Brain pericyte (primary cell): Measurements from ENCODE around the gene WLS.

Experiments used
- DNase-seq: peaks from one replicate; pipeline ENCODE4 v3.0.0-alpha.2; 2012; ENCODE audit warnings: low read depth, low spot score

The WLS gene

GRCh38 chr1:68141071-68142021, 91.0 kb downstream of the WLS start:
- DNase-seq = no peak

GRCh38 chr1:68140536-68140935, 91.8 kb downstream of the WLS start:
- no peak for DNase-seq

DNA sequence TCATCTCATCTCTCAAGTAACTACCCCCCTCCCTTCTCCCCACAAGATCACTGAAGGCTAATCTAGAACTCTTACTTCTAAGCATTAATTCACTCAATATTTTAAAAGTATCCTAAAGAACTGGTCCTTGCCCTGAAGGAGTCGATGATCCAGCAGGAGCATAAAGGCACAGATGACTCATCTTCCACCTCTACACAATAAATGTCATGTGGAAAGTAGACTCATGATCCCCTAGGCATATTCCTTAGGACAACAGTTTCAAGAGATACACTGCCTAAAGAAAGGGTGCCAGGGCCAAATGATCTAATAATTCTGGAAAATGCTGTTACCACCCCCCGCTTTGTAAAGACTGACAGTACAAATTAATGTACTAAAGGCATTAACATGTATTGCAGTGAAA, 96.1 kb downstream of the WLS start:
- no peak for DNase-seq

- no peak for DNase-seq
Measured at GRCh38 chr1:68132426-68133130, 99.7 kb downstream of the WLS start.

- no peak for DNase-seq
Measured at GRCh38 chr1:68131261-68131660, 101.1 kb downstream of the WLS start.

GRCh38 chr1:68129536-68130250, 102.6 kb downstream of the WLS start:
- no peak for DNase-seq

GRCh38 chr1:68128820-68129219, 103.5 kb downstream of the WLS start:
- DNase-seq = no peak

- DNase-seq = no peak
Measured at GRCh38 chr1:68128157-68128556, 104.2 kb downstream of the WLS start.

GRCh38 chr1:68121536-68121935, 110.8 kb downstream of the WLS start:
- no peak for DNase-seq

- DNase-seq = peak; percentile 63
Measured at GRCh38 chr1:68120136-68120791, 112.1 kb downstream of the WLS start.

DNA sequence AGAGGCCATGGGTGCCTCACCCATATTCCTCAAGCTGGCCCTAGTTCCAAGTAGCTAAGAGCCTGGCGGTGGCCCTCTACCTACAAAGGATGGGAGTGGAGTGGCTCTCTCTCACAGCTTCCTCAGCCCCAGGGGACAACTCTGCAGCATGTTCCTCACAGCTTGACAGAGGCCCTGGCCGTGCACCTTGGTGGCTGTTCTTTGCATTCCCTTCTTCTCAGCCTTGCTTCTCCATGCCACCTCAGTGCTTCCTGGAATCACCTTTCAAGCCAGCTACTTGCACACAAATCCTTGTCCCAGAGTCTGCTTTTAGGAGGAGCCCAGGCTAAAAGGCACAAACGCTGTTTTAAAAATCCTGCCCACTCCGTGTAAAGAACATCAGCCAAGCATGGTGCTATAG, 112.9 kb downstream of the WLS start:
- DNase-seq = no peak

DNA sequence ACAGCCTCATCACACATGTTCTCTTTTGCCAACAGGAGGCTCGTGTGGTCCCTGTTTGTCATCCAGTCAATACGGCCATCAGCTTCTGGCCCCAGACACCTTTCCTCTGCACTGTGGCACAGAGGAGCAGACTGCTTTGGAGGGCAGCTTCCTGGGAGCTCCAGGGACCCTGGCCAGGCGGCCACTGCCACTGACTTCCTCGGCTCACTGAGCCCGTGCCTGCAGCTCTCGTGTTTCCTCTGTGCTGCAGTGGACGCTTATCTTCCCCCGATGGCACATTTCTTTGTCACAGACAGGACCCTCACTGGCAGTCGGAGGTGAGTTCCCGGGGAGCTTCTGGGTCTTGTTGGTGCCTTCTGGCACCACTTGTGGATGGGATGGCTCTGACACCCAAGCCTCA, 114.9 kb downstream of the WLS start:
- DNase-seq = no peak

DNA sequence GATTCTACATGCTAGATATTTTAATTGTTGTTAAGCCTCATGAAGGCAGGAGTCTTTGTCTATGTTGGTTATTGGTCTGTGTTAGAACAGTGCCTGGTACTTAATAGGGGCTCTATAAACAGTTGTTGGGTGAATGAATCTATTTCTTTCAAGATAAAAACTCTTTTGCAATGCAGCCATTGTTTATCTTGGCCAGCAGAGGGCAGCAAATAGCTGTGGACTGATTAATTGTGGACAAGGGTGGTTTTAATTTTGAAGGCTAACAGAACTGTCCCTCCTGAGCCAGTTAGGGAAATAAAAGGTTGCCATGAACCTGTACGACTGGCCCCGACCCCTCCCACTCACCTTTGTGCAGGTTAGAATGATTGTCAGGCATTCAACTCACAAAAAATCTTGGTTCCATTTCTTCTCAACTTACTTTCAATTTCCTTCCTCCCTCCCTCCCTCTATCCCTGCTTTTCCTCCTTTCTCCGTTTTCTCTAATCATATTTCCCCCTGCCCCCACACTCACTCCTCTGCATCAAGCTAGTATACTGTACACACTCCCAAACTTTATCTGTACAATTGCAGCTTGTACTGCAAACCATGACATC, 115.6 kb downstream of the WLS start:
- DNase-seq = no peak

- no peak for DNase-seq
Measured at GRCh38 chr1:68115308-68115707, 117.0 kb downstream of the WLS start.

- no peak for DNase-seq
Measured at GRCh38 chr1:68113966-68114365, 118.4 kb downstream of the WLS start.

- DNase-seq = no peak
Measured at GRCh38 chr1:68112835-68113243, 119.5 kb downstream of the WLS start.

DNA sequence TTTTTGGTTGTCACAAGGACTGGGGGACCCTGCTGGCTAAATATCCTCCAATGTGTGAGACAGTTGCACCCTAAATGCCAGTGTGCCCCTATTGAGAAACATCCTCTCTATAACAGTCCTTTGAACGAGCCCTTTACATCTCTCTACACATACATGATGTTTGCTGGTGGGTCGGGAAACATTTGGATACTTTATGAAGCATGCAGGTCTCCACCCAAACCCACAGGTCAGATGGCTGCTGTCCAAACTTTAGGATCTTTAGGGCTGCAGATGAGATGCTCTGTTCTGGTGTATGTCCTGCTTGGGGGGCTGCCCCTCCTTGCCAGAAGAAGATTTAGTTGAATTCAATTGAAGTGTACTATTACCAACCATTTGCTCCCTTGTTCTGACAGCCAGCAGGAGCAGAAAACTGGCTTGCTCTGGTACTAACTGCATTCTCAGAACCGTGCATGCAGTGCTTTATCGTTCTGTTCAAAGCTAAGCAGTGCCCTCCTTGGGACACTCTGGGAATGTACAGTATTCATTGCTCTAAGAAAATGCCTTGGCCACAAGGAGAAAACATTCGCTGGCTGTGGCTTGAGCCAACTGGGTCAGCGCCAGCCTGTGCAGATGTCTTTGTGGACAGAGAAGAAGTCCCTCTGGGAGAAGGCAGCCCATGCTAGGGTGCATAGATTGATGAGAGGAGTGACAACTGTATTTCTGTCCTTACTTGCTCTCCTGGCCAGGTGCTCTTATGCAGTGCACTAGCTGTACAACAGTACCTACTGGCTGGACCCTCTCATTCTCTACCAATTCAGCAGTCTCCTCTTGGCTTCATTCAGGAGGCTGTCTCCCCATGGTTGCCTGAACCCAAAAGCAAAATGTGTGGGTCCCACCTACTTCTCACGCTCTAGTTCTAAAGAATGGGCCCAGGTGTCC, 120.5 kb downstream of the WLS start:
- peak; percentile 64 for DNase-seq

- no peak for DNase-seq
Measured at GRCh38 chr1:68107771-68108170, 124.6 kb downstream of the WLS start.

DNA sequence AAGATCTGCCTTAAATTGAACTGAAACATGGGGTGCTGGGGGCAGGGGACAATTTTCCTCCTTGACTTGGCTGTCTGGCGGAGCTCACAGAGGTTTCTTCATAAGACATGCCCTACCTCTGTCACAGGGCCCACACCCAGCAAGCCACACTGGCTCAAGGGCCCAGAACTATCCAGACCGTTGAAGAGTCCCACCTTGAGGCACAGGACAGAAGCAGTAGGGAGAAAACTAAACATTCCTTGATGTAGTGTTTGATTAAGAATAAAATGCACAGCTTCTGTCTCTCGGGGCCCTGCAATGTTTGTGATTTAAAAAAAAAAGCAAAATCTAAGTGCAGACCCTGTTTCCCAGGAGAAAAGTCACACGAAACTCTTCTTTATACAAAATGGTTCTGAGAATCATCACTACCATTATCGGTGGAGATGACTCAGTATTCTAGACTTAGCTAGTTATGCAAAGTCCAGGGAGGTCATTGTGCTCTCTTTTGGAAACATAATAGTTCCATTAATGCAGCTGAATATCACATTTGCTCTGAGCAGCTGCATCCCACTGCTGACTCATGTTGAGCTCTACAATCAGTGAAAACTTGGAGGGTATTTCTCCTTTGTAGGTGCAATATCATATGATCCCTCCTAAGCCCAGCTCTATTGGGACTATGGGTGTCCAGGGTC, 128.3 kb downstream of the WLS start:
- DNase-seq = peak; percentile 46
